Nephron progenitor cell (in vitro differentiated cells): ENCODE results near the gene BIN1.
A peak's percentile ranks its signal among the peaks of the same experiment; 100 is the strongest.

ENCODE experiments used
- DNase-seq: peaks from one replicate; pipeline ENCODE4 v3.0.0; 2021
- H3K27ac Mint-ChIP-seq: 2 replicates; pipeline ENCODE4 v1.8.0; 2021; ENCODE audit warnings: mild to moderate bottlenecking, moderate library complexity, mixed read lengths
- H3K27me3 Mint-ChIP-seq: 2 replicates; pipeline ENCODE4 v1.8.0; 2021; ENCODE audit warnings: mild to moderate bottlenecking, low read depth, mixed read lengths; ENCODE audit not compliant: poor library complexity
- H3K36me3 Mint-ChIP-seq: 2 replicates; pipeline ENCODE4 v1.8.0; 2021; ENCODE audit warnings: low read depth, mixed read lengths
- H3K4me1 Mint-ChIP-seq: 2 replicates; pipeline ENCODE4 v1.8.0; 2021; ENCODE audit warnings: mixed read lengths
- H3K4me3 Mint-ChIP-seq: 2 replicates; pipeline ENCODE4 v1.8.0; 2021; ENCODE audit warnings: mild to moderate bottlenecking, moderate library complexity, mixed read lengths
- H3K9me3 Mint-ChIP-seq: 2 replicates; pipeline ENCODE4 v1.8.0; 2021; ENCODE audit warnings: mild to moderate bottlenecking, moderate library complexity, mixed read lengths
- TF ChIP-seq, protein P1 (sequence below): fragments of 200-600 bp; sonication (generic); IDR thresholded peaks from 2 replicates; pipeline ENCODE4 v1.5.0; 2021; ENCODE audit warnings: antibody characterized with exemption

BIN1 gene

DNA sequence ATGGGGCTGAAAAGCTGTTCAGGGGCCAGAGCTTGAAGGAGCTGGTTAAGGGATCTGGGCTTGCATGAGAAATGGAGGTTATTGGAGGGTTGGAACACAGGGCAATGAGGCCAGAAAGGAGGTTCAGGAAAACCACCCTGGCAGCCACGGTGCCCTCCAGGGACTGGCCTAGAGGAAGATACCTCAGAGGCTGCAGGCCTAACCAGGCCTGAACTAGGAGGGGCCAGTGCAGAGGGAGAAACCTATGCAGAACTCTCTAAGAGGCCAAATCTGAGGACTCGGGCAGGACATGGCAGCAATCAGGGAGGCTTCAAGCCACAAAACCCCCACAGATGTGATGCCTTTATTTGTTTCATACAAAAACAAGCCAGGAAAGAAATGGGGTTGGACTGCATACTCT lies 66.8 kb downstream of the BIN1 start:
- Mint-ChIP-seq H3K9me3 (no peaks in the 10 kb centered on the region), H3K36me3 (no peaks in the 10 kb centered on the region), H3K27ac (no peak overlapping the region), H3K4me3 (no peak overlapping the region), H3K4me1 (peaks cover 10% of the 10 kb centered on the region), H3K27me3 (peaks cover 7% of the 10 kb centered on the region)
- TF ChIP-seq, protein P1, sequence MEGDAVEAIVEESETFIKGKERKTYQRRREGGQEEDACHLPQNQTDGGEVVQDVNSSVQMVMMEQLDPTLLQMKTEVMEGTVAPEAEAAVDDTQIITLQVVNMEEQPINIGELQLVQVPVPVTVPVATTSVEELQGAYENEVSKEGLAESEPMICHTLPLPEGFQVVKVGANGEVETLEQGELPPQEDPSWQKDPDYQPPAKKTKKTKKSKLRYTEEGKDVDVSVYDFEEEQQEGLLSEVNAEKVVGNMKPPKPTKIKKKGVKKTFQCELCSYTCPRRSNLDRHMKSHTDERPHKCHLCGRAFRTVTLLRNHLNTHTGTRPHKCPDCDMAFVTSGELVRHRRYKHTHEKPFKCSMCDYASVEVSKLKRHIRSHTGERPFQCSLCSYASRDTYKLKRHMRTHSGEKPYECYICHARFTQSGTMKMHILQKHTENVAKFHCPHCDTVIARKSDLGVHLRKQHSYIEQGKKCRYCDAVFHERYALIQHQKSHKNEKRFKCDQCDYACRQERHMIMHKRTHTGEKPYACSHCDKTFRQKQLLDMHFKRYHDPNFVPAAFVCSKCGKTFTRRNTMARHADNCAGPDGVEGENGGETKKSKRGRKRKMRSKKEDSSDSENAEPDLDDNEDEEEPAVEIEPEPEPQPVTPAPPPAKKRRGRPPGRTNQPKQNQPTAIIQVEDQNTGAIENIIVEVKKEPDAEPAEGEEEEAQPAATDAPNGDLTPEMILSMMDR = no peak
- no peak for DNase-seq

DNA sequence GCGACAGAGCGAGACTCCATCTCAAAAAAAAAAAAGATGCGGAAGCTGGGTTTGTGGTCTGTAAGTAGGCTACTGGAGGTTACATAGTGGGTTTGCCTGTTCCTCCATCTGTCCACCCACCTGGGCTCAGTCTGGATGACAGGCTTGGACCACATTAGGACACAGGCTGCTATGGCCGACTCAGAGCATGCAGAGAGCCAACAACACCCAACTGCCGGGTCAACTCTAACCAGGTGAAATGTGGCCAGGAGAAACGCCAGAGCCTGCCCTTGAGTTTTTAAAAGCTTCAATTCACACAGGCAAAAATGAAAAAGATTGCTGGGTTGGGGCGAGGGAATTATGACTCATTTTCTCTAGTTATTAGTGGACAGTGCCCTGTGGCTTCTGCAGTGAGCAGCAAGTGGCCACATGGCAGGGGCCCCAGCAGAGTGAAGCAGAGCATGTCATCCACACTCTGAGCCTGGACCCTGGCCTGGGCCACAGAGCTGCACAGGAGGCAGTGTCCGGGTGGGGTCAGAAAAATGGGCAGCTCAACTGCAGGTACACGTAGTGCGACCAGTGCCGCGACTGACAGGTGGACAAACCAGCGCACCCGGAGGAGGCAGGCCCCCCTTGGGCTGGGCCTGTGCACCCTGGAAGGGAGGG lies 67.4 kb downstream of the BIN1 start:
- Mint-ChIP-seq H3K4me1 (peaks cover 10% of the 10 kb centered on the region), H3K4me3 (no peak overlapping the region), H3K36me3 (no peaks in the 10 kb centered on the region), H3K27ac (no peak overlapping the region), H3K9me3 (no peaks in the 10 kb centered on the region), H3K27me3 (peaks cover 7% of the 10 kb centered on the region)
- TF ChIP-seq, protein P1 = no peak
- DNase-seq = no peak

DNA sequence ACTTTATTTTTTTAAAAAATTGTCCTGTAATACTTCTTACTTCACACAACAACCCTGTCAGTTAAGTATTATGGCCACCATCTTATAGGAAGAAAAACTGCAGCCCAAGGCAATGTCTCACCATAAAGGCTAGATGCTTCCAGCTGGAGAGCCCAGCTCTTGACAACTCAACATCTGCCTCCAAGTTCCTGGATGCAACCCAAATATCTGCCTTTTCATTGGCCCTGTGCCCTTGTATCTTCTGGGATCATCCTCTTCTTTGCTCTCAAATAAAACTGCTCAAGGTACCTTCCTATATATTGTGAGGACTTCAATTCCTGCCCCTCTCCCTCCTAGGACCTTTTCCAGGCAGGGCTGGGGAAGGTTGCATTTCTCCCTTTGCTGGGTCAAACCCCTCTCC lies 69.5 kb downstream of the BIN1 start:
- Mint-ChIP-seq H3K9me3 (no peaks in the 10 kb centered on the region), H3K27ac (no peak overlapping the region), H3K4me3 (no peak overlapping the region), H3K4me1 (peaks cover 10% of the 10 kb centered on the region), H3K27me3 (peaks cover 7% of the 10 kb centered on the region), H3K36me3 (no peaks in the 10 kb centered on the region)
- no peak for DNase-seq
- TF ChIP-seq, protein P1 = no peak

DNA sequence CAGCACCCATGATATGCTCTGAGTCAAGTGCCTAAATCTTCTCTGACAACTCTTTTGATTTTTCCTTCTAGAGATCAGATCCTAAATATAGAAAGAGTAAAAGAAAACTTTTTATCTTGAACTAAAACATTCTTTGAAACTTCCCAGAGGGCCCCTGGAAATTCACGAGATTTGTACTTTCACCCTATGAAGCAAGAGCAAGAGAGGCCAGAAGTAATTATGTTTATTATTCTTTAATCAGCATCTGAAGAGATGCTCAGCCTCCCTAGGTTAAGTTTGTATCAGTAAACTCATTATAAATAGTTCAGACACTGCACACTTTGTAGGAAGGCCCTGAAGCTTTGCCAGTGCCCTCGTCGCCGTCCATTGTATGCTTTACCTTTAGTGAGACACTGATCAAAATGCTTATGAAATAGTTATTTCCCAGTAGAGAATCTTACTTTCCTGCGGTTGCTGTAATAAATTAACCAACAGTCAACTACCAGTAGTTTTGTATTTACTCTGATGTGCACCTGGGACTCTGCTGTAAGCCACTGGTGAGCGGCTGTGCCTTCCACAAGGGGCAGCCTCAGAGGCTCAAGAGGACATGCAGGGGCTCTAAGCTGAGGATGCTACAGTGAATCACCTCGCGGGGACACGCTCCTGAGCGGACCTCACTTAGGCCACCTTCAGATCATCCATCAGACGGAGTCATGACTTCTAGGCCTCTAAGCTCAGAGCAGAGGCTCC lies 71.9 kb downstream of the BIN1 start:
- no peak for DNase-seq
- TF ChIP-seq, protein P1 = no peak

DNA sequence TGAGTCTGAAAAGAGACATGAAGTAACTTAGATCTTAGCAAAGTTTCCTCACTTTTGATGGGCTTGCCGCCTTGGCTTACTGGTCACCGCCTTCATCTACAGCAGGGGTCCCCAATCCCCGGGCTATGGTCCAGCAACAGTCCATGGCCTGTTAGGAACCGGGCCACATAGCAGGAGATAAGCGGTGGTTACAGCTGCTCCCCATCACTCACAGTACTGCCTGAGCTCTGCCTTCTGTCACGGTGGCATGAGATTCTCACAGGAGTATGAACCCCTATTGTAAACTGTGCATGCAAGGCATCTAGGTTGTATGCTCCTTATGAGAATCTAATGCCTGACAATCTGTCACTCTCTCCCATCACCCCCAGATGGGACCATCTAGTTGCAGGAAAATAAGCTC lies 72.9 kb downstream of the BIN1 start:
- H3K27ac Mint-ChIP-seq = no peak overlapping the region
- H3K4me3 Mint-ChIP-seq = no peak overlapping the region
- TF ChIP-seq, protein P1 = no peak
- peaks cover 7% of the 10 kb centered on the region for H3K27me3 Mint-ChIP-seq
- DNase-seq = no peak
- H3K4me1 Mint-ChIP-seq = peaks cover 15% of the 10 kb centered on the region
- H3K36me3 Mint-ChIP-seq = no peaks in the 10 kb centered on the region
- no peaks in the 10 kb centered on the region for H3K9me3 Mint-ChIP-seq

More for the DNA sequence above, 71.9 kb downstream of the BIN1 start:
- H3K36me3 Mint-ChIP-seq = no peaks in the 10 kb centered on the region
- H3K4me3 Mint-ChIP-seq = no peak overlapping the region
- no peak overlapping the region for H3K27ac Mint-ChIP-seq
- H3K27me3 Mint-ChIP-seq = peaks cover 7% of the 10 kb centered on the region
- H3K9me3 Mint-ChIP-seq = no peaks in the 10 kb centered on the region
- peaks cover 15% of the 10 kb centered on the region for H3K4me1 Mint-ChIP-seq

DNA sequence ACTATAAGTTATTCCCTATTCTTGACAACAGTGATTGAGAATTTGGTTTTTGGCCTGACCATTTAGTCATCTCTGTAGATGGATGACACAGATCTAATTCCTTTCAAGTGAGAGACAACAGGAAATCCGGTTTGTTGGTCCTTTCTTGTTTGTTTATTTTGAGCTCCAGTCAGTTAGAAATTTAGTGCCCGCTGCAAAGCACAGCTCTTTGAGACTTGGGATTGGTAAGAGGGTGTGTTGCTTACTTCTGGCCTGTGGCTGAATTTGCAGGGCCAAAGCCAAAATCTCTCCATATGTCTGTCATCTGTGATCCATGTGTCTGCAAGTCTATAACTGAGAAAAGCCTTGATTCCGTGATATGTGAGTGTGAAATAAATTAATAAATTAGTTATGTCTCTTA lies 74.3 kb downstream of the BIN1 start:
- no peaks in the 10 kb centered on the region for H3K9me3 Mint-ChIP-seq
- no peak overlapping the region for H3K4me3 Mint-ChIP-seq
- DNase-seq = no peak

More for the DNA sequence above, 74.3 kb downstream of the BIN1 start:
- Mint-ChIP-seq H3K4me1 (peaks cover 15% of the 10 kb centered on the region), H3K36me3 (no peaks in the 10 kb centered on the region), H3K27ac (peak overlapping the region; percentile 8), H3K27me3 (peaks cover 4% of the 10 kb centered on the region)
- TF ChIP-seq, protein P1 = no peak
